Measurements from ENCODE around the gene SPATA4.
"Not testable (repeated sequence)": the region's sequence is repeated elsewhere in the genome, so short reads cannot be mapped to it uniquely, and the experiment has no call there.

SPATA4 gene

GRCh38 chr4:176195184-176195978 is at the start of gene SPATA4:
Gene SPATA4, minus strand, starts transcription at chr4:176195585. Its CDS starts 23 bp downstream, at chr4:176195562.
- peak; percentile 90 to 91 for DNase-seq (ENCODE audit: low read depth in 2 of 2)

- no peak for DNase-seq (ENCODE audit: low read depth in 2 of 2)
Measured at GRCh38 chr4:176242764-176243347, 47.5 kb upstream of the SPATA4 start.

- DNase-seq (ENCODE audit: low read depth in 2 of 2): no peak
Measured at GRCh38 chr4:176241703-176242102, 46.3 kb upstream of the SPATA4 start.

- no peak for DNase-seq (ENCODE audit: low read depth in 2 of 2)
Measured at GRCh38 chr4:176238826-176239225, 43.4 kb upstream of the SPATA4 start.

- no peak for DNase-seq (ENCODE audit: low read depth in 2 of 2)
Measured at GRCh38 chr4:176238157-176238610, 42.8 kb upstream of the SPATA4 start.

- no peak for DNase-seq (ENCODE audit: low read depth in 2 of 2)
Measured at GRCh38 chr4:176236946-176237345, 41.6 kb upstream of the SPATA4 start.

GRCh38 chr4:176230836-176231235 is 35.5 kb upstream of the SPATA4 start:
- DNase-seq (ENCODE audit: low read depth in 2 of 2): no peak

GRCh38 chr4:176229645-176230044 is 34.3 kb upstream of the SPATA4 start:
- DNase-seq (ENCODE audit: low read depth in 2 of 2): no peak

GRCh38 chr4:176226736-176227135 is 31.4 kb upstream of the SPATA4 start:
- no peak for DNase-seq (ENCODE audit: low read depth in 2 of 2)

- DNase-seq (ENCODE audit: low read depth in 2 of 2): no peak
Measured at GRCh38 chr4:176223561-176223960, 28.2 kb upstream of the SPATA4 start.

- no peak for DNase-seq (ENCODE audit: low read depth in 2 of 2)
Measured at GRCh38 chr4:176222149-176222548, 26.8 kb upstream of the SPATA4 start.

GRCh38 chr4:176217510-176217909 is 22.1 kb upstream of the SPATA4 start:
- no peak for DNase-seq (ENCODE audit: low read depth in 2 of 2)

- DNase-seq (ENCODE audit: low read depth in 2 of 2): not testable (repeated sequence)
Measured at GRCh38 chr4:176212351-176212750, 17.0 kb upstream of the SPATA4 start.

- DNase-seq (ENCODE audit: low read depth in 2 of 2): no peak
Measured at GRCh38 chr4:176210579-176211296, 15.4 kb upstream of the SPATA4 start.

- no peak for DNase-seq (ENCODE audit: low read depth in 2 of 2)
Measured at GRCh38 chr4:176210101-176210500, 14.7 kb upstream of the SPATA4 start.

- no peak for DNase-seq (ENCODE audit: low read depth in 2 of 2)
Measured at GRCh38 chr4:176209535-176209934, 14.2 kb upstream of the SPATA4 start.

- no peak for DNase-seq (ENCODE audit: low read depth in 2 of 2)
Measured at GRCh38 chr4:176207839-176208238, 12.5 kb upstream of the SPATA4 start.

- no peak for DNase-seq (ENCODE audit: low read depth in 2 of 2)
Measured at GRCh38 chr4:176205299-176205698, 9.9 kb upstream of the SPATA4 start.

- DNase-seq (ENCODE audit: low read depth in 2 of 2): no peak
Measured at GRCh38 chr4:176198316-176198903, 3.0 kb upstream of the SPATA4 start.

GRCh38 chr4:176193938-176194337 is 1.4 kb downstream of the SPATA4 start:
- no peak for DNase-seq (ENCODE audit: low read depth in 2 of 2)

- no peak for DNase-seq (ENCODE audit: low read depth in 2 of 2)
Measured at GRCh38 chr4:176193126-176193525, 2.3 kb downstream of the SPATA4 start.

- no peak for DNase-seq (ENCODE audit: low read depth in 2 of 2)
Measured at GRCh38 chr4:176191974-176192373, 3.4 kb downstream of the SPATA4 start.

Data from stimulated activated CD8-positive, alpha-beta memory T cell treated with anti-CD3 and anti-CD28 coated beads, Interleukin-7, amount 100 ng/mL, for 1 hour (primary cell).